GM10266 (cell line): ENCODE data around the gene RINL.
"Not testable (repeated sequence)": the region's sequence is repeated elsewhere in the genome, so short reads cannot be mapped to it uniquely, and the experiment has no call there.

Experiments
- DNase-seq: peaks from one replicate; pipeline ENCODE4 v3.0.0; 2012; ENCODE audit errors: extremely low spot score
- CTCF ChIP-seq: IDR thresholded peaks from 2 replicates; pipeline ENCODE4 v1.5.1; 2012; ENCODE audit warnings: mild to moderate bottlenecking, low read depth; ENCODE audit not compliant: control insufficient read depth, insufficient read depth; ENCODE audit errors: missing control alignments

Gene RINL

GRCh38 chr19:38870612-38871011 lies 7.5 kb downstream of the RINL start:
- no peak for DNase-seq
- TF ChIP-seq CTCF, result no peak

GRCh38 chr19:38869836-38870607 lies 8.1 kb downstream of the RINL start:
- peak; percentile 89 for DNase-seq
- peak; percentile 94 for TF ChIP-seq CTCF

- DNase-seq, result no peak
- no peak for TF ChIP-seq CTCF
Measured at GRCh38 chr19:38869160-38869835, 8.8 kb downstream of the RINL start.

GRCh38 chr19:38868551-38868950 lies 9.5 kb downstream of the RINL start:
- TF ChIP-seq CTCF, result no peak
- DNase-seq, result no peak

DNA sequence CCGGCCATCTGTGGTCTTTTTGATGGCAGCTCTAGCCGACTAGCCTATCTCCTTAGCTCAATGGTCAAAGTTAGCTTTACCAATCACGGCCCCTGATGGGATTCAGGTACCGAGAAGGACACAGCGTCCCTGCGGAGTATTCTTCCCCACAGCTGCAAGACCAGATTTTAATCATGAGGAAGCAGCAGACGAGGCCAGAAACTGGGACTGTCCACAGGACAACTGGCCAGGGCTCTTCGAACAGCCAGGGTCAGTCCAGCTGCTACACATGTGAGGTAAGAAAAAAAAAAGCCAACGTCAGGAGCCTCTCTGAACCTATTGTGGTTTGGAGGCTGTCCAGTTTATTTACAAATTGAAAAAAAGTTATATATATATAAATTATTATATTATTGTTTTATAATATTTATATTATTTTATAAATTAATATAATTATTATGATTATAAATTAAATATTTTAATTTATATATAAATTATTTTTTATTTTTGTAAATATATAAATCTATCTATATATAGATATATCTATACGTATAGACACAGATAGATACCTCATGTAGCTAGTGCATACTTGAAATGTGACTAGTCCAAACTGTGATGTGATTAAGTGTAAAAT lies 10.8 kb downstream of the RINL start:
- no peak for TF ChIP-seq CTCF
- no peak for DNase-seq

- TF ChIP-seq CTCF, result no peak
- no peak for DNase-seq
Measured at GRCh38 chr19:38862321-38863059, 15.6 kb downstream of the RINL start.

DNA sequence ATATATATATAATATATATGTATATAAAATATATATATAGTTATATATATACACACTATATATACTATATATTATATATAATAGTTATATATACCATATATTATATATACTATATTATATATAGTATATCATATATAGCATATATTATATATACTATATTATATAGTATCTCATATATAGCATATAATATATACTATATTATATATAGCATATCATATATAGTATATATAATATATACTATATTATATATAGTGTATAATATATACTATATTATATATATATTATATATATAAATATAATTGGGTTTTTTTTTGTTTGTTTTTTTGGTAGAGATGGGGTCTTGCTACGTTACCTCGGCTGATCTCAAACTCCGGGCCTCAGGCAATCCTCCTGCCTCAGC lies 16.7 kb downstream of the RINL start:
- TF ChIP-seq CTCF, result no peak
- DNase-seq, result no peak

DNA sequence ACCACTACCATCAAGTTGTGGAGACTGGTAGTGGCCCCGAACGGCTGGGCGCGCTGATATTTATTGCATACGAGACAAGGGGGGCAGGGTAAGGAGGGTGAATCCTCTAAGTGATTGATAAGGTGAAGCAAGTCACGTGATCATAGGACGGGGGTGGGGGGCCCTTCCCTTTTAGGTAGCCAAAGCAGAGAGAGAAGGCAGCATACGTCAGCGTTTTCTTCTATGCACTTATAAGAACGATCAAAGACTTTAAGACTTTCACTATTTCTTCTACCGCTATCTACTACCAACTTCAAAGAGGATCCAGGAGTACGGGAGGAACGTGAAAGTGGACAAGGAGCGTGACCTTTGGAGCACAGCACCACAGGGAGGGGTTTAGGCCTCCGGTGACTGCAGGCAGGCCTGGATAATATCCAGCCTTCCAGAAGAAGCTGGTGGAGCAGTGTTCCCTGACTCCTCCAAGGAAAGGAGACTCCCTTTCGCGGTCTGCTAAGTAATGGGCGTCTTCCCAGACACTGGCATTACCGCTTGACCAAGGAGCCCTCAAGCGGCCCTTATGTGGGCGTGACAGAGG lies 18.4 kb downstream of the RINL start:
- DNase-seq, result not testable (repeated sequence)
